GM18507 (cell line): ENCODE measurements around the gene P3H4.
"Not testable (repeated sequence)": the region's sequence is repeated elsewhere in the genome, so short reads cannot be mapped to it uniquely, and the experiment has no call there.

Experiments used
- DNase-seq: peaks from one replicate; pipeline ENCODE4 v3.0.0; 2011; ENCODE audit warnings: low read depth; ENCODE audit not compliant: insufficient read length; ENCODE audit errors: extremely low spot score
- FAIRE-seq: peaks from 2 replicates; lab custom pipeline; 2011; peaks lifted over from hg19 to GRCh38; lab: Jason Lieb, UNC

Gene P3H4

DNA sequence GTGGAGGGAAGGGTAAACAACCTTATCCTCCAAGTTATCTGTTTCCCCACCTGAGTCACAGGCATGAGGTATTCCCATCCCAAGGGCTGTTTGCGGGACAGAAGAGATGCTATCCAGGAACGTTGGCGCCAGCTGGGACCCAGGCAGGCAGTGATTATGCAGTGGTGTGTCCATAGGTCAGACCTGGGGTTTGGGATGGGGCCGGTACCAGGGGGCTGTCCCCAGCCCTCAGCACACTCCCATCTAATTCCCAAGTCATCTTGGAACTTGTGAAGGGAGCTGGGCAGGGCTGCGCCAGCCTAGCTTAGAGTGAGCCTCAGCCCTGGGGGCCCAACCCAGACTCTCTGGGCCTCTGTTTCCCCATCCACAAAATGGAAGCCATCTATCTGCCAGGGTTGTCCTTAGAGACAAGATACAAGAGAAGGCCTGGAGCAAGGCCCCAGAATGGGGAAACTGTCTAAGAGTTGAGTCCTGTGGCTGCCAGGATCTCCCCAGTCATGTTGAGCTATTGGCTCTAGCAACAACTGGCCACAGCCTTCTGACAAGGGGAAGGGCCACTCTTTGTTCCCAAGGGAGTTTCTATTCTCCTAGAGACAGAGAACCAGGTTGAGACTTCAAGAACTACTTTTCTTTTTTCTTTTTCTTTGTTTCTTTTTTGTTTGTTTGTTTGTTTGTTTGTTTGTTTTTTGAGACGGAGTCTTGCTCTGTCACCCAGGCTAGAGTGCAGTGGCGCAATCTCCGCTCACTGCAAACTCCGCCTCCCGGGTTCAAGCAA lies 15.4 kb downstream of the P3H4 start:
- FAIRE-seq (no peak), DNase-seq (no peak)

DNA sequence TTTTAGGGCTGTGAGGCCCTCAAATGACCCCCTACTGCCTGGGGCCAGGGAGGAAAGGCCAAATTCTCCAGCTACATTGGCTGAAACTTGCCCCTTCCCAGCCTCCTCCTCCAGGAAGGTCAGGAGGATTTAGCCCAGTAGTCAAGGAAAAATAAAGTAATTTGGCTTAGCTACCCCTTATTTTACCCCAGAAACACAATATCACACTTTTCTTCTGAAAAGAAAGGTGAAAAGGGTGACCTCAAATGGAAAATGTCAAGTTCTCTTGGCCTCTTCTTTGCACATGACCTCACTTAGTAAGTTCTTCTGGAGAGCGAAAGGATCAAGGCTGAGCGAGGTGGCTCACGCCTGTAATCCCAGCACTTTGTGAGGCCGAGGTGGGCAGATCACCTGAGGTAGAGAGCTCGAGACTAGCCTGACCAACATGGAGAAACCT lies 17.2 kb downstream of the P3H4 start:
- FAIRE-seq (no peak), DNase-seq (no peak)

DNA sequence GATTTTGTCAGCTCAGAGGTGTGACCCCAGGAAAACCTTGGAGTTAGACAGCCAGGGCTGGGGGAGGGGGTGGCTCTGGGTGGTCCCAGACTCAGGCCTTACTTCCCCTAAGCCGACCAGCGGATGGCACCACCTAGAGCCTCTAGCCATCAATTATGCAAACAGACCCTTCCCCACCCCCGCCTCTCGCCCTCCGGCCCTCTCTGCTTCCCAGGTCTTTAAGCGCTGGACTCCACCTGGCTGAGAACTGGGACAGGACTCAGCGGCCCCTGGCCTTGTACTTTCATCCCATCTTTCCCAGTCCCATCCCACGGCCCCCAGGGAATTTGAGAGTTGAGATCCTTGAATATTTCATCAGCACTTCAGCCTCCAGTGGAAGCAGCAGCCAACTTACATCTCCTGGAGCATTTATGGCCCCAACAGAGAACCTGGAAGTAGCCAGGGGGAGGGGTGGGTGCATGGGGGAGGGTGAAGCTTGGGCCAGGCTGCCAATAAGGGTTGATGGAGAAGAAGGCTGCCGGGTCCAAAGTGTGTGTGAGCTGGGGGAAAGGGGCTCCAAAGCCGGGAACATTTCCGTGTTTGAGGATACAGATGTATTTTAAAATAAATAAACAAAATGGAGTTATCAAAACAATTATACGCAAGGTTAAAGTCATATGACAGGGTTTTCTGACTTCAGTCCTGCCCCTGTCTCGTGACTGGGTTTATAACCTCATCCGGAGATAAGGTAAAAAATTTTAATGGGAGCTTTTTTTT lies 17.8 kb downstream of the P3H4 start:
- DNase-seq (no peak), FAIRE-seq (no peak)

DNA sequence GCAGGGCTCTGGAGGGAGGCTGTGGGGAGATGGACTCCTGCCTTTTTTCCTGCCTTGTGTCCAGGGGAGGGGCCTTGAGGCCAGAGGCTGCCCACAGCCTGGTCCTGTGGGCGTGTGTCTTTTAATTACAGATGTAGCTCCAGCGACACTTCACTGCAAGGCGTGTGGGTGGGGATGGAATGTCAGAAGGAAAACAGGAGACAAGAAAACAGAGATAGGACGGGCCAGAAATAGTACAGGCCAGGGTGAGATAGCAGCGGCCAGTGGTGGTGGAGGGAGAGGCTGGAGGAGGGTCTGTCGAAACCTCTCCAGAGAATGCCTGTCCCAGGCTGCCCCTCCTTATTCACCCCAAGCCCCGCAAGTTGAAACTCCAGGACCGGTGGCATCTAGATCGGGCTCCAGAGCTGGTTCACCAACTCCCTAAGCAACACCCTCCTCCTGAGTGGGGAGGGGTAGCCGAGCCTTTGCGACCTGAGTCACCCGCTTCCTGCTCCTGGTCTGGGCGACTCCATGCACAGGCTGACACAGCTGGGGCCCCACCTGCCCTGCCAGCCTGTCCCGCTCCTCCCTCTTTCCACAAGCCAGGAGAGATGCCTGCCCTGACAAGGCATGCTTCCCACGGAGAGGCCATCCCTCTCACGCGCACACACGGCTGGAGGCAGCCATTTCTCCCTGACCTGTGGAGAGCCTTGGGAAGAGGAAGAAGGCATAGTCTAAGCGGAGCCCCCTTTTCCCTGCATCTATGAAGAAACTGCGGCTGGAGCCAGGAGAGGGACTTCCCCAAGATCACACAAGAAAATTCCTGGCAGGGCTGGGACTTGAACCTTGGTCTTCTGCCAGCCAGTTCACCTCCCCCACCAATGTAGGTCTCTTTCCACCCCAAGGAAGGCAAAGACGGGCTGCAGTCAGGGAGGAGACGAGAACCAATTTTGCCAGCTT lies 18.6 kb downstream of the P3H4 start:
- DNase-seq, result no peak
- FAIRE-seq, result no peak

DNA sequence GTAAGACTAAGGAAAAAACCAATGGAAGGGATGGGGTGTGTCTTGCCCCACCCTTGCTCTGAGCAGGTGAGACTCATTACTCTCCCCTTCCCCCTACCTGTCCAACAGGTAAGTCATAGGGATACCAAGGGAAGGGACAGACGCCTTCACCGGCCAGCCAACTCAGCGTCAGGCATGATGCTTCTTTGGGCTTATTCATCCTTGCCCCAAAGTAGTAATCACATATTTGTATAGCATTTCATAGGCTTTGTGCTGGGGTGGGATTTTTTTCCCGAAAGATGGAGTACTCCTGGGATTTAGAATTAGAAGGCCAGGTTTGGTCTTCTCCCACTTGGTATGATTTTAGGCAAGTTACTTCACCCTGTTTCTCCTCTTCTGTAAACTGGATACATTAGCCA lies 24.7 kb downstream of the P3H4 start:
- no peak for FAIRE-seq

DNA sequence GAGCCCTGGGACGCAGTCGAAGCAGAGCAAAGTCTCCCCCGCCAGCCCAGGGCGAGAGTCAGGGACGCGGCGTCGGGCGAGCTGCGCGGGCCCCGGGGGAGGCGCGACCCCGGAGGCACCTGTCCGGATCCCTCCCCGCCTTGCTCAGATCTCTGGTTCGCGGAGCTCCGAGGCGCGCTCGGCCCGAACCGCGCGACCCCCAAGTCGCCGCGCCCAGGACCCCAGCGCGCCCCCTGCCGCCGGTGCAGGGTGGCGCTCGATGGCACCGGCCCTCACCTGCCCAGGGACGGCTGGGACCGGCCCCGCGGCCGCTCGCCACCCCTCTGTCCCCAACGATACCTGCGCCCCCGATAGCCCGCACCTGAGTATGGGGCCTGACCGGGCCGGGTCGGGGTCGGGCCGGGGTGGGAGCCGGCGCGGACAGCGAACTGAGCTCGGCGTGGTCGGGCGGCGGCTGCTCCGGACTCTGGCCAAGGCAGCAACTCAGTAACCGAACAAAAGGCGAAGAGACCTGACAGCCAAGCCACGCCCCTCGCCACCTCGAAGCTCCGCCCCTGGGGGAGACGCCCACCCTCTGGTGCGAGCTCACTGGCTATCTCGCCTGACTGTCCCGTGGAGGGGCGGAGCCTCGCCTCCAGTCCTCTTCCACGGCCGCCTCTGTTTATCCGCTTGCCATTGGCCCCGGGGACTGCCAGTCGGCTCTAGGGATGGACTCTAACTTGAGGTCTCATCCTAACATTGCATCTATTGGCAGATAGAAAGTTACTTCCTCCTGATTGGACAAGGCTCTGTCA lies 25.3 kb downstream of the P3H4 start, which contains the start of gene JUP:
Gene JUP, minus strand, starts transcription at position 485 of the 794 bp plus-strand sequence. CDS start 14,857 bp downstream, outside the sequence.
- DNase-seq (peak; percentile 94), FAIRE-seq (peak; percentile 87)

More for the DNA sequence above, 24.7 kb downstream of the P3H4 start:
- no peak for DNase-seq

DNA sequence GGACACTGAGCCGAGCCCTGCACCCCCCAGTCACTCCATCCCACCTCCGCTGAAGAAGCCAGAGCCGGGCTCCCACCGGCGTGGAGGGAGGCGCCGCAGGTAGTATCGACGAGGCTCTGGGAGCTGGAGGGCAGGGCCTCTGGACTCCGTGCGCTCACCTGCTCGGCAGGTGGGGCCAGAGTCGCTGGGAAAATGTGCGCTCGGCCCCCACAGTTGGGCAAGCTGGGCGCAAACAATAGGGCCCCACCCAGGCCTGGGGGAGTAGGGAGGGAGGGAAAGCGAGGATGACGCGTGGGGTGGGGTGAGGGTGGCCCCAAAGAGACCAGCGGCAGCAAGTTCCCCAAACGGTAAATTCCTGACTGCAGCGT lies 25.9 kb downstream of the P3H4 start:
- FAIRE-seq (no peak), DNase-seq (no peak)

DNA sequence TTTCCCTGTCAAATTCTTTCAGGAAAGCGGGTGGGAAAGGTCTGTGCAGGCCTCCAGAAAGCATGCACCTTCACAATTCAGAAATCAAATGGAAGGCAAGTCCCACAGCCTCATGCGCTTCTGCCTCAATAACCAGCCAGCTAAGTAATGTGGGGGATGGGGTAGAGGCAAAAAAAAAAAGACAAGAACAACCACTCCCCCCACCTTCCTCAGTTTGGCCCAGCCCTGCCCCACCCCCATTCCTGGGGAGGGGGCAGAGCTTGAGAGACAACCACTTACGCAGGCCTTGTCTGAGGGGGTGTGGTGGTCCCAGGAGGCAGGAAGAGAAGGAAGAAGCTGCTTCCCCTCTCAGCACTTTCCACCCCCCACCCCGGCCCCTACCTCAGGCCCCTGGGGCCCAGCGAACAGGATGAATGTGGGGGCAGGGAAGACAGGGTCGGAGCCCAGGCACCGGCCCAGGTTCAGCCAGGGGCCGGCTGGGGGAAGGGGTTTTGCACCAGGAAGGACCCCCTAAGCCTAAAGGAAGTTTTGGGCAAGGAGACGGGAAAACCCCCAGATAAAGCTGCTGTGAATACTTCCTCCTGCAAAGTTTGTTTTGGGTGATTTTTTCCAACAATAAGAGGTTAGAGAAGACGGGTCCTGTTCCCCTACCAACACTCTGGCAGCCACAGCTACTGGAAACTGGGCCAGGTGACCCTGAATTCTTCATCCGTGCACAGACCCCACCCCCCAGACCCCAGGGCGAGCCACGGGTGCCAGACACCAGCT lies 26.5 kb downstream of the P3H4 start:
- FAIRE-seq (no peak), DNase-seq (no peak)

DNA sequence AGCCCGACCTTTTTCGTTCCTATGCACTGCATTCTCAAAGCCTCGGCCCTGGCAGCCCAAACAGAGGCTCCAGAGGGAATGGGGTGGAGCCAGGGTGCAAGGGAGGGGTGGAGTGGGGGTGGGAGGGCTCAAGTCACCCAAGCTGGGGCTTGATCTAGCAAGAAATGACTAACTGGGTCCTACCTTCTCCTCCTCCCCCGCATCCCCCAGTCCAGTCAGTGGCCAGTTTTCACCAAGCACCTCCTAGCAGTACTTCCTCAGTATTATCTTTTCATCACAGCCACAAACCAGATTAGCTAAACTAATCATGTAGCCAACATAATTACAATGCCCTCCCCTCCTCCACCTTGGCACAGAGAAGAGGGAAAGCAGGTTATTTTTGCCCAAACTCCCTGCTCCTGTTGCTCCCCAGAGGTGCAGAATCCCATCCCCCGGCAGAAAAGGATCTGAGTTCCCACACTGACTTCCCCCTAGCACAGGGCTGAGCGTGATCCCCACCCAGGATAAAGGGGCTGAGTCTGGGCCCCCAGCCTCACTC lies 27.5 kb downstream of the P3H4 start:
- FAIRE-seq (no peak), DNase-seq (no peak)

DNA sequence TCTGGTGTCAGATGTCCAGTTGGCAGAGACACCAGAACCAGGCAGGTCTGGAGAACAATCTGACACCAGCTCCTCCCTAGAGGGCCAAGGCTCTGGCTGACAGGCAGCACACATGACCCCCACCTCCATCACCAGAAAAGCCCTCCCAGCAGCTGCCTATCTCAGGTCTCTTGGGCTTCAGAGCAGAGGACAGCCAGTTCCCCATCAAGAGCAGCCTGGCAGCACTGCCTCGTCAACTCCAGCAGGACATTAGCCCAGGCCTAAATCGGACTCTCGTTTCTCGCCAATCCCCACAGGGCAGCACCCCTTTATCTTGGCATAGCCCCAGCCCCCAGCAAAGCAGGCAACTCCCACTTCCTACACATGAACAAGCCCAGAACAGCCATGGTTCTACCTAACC lies 29.6 kb downstream of the P3H4 start:
- DNase-seq (no peak), FAIRE-seq (no peak)

DNA sequence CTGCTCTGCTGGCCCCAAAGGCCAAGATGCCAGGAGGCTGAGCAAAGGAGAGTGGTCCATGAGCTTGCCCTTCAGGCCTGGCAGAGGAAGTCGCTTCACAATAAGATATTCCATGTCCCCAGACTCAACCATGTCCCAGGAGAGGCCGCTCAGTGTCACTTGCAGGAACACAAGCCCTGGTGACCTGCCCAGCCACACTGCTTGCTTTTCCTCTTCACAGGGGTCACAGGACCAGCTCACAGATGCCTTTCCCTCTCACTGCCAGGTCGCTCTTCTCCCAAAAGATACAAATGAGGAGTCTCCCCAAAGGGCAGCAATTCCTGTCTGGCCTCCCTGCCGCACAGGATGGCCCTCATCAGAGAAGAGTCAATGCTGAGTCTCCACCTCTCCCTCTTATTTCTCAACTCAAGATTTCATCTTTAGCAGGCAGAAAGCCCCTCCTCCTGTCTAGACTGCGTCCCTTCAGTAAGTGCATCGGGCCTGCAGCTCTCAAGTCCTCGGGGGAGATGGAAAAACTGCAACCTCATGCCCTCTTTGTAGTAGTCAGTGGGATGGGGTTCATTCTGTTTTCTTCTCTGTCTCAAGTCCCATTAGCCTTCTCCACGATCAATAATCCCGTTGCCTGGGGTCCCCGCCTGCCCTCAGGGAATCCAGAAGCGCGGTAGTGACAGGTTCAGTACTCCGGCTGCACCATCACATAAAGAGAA lies 30.2 kb downstream of the P3H4 start:
- FAIRE-seq, result no peak
- no peak for DNase-seq

DNA sequence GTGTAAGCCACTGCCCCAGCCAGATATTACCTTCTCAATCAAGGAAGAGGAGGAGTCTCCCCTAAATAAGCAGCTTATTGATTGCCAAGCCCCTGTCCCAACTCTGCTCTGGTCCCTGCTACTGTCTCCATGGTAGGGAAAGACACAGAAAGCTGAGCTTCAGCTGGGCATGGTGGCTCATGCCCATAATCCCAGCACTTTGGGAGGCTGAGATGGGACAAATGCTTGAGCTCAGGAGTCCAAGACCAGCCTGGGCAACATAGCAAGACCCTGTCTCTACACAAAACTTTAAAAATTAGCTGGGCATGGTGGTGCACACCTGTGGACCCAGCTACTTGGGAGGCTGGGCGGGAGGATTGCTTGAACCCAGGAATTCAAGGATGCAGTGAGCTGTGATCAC lies 31.8 kb downstream of the P3H4 start:
- DNase-seq (no peak), FAIRE-seq (no peak)

DNA sequence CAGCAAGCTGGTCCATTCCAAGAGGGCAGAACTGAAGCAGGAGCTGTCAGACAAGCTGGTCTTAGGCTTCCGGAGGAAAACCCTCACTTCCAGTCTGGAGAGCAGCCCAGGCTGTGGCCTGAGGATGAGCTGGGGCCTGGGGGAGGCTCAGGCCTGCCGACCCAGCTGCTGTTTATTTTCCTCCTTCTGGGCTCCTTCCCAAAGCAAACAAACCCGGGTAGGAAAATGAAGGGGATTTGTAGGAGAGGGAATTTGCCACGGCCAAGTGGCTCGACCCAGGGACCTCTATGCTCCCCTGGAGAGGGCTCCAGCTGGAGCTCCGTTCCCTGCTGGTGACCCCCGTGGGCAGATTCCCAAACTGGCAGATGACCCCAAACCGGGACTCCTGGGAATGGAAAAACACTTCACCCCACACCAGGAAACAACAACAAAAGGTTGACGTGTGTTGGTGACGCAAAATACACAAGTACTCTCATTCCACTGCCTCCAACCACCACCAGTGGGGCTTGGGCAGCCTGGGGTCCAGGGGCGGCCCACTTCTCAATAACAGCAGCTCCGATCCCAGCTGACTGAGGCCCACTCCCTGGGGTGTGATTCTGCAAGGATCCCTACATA lies 34.1 kb downstream of the P3H4 start:
- FAIRE-seq, result no peak
- no peak for DNase-seq

DNA sequence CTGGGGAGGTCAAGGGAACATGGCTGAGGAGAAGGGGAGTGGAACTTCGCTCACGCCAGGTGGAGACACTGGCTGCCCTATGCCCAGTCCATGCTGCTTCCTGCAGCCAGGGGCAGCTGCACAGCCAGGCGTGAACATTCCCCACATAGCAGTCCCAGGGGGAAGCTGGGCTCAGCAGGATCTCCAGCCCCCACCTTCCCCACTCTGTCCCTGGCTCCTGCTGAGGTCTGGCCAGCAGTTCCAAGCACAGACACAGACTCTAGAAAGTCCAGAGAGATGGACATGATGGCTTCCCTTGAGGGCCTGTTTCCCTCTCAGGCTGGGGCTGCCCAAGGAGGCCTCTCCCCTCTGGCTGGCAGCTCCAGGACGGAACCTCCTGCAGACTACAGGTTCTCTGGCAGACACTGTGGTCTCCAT lies 34.6 kb downstream of the P3H4 start:
- FAIRE-seq, result no peak
- DNase-seq, result no peak

DNA sequence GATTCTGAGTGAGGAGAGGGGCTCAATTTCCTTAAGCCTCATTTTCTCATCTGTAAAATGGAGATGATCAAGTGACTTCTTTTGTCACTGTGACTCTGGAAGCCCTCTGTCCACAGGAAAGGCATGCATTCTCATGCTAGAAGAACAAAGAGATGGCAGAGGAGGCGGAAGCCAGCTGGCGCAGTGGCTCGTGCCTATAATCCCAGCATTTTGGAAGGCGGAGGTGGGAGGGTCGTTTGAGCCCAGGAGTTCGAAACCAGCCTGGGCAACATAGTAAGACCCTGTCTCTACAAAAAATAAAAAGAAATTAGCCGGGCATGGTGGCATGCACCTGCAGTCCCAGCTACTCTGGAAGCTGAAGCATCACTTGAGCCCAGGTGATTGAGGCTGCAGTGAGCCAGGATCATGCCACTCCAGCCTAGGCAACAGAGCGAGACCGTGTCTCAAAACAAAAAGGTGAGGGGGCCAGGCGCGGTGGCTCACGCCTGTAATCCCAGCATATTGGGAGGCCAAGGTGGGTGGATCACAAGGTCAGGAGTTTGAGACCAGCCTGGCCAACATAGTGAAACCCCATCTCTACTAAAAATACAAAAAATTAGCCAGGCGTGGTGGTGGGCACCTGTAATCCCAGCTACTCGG lies 35.4 kb downstream of the P3H4 start:
- DNase-seq, result not testable (repeated sequence)

DNA sequence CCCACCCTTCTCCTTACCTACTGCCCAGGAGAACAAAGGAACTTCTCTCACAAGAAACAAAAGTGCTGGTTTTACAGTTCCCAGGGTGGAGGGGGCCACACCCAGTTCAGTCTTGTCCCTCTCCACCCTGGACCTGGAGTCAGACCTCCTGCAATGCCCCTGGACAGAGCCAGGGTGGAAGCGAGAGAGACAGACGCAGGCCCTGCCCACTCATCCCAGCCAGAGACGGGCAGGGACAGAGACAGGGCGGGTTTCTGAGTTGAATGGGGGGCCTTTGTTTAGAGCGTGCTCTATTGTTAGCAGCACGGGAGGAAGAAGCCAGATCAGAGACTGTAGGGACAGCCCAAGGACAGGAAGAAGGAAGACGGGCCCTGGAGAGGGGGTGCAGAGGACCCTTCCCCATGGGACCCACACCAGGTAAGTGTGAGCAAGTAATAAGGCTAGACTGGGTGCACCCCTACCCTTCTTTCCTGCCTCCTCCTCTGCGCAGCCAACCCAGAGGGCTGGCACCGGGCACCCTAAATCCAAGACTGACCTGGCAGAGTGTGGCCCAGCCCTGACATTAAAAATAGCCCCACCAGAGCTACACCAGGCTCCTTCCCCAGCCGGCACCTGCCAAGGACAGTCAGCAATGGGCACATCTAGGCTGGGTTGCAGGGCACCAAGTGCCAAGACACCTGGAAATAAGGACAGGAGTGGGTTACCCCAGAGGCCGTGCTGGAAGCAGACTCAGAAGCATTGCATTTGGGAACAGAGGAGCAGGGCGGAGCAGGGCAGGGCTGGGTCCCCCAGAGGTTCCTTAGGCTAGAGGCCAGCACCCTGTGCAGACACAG lies 36.1 kb downstream of the P3H4 start:
- DNase-seq, result no peak
- no peak for FAIRE-seq

More for the DNA sequence above, 35.4 kb downstream of the P3H4 start:
- not testable (repeated sequence) for FAIRE-seq
